Measurements from ENCODE around the gene CIBAR2.

Gene CIBAR2

DNA sequence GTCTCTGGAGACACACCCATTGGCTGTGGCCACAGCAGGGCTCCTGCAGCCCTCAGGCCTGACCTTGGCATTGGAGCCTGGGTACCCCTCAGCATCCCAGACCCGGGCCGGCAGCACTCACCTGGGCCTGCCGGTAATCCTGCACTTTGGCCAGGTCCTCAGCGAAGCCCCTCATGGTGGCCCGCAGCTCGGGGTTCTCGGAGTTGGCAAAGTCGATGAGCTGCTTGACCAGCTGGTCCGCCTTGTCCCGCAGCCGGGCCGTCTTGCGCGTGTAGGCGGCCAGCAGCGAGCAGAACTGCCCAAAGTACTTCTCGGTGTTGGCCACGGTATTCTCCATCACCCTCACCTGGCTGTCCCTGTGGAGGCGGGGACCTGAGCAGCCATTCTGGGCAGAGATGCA lies 2.2 kb downstream of the CIBAR2 start:
- 0 out of 2 replicates have a peak, but pooled peaks cover 4% of the 10 kb centered on the region for H3K4me1 ChIP-seq (ENCODE audit: insufficient read depth, low read length)
- no peak overlapping the region for H3K27ac ChIP-seq (ENCODE audit: low read depth, low read length)
- H3K27me3 ChIP-seq (ENCODE audit: insufficient read depth, low read length) = no peaks in the 10 kb centered on the region
- no peak overlapping the region for H3K4me3 ChIP-seq (ENCODE audit: low read length)
- no peak overlapping the region for H3K9ac ChIP-seq (ENCODE audit: low read depth, low read length)
- 96% methylated on average over 19 of the region's 19 CpGs for WGBS
- no peaks in the 10 kb centered on the region for H3K9me3 ChIP-seq (ENCODE audit: insufficient read depth, low read depth, low read length)
- no peaks in the 10 kb centered on the region for H3K36me3 ChIP-seq (ENCODE audit: insufficient read depth, low read length)

DNA sequence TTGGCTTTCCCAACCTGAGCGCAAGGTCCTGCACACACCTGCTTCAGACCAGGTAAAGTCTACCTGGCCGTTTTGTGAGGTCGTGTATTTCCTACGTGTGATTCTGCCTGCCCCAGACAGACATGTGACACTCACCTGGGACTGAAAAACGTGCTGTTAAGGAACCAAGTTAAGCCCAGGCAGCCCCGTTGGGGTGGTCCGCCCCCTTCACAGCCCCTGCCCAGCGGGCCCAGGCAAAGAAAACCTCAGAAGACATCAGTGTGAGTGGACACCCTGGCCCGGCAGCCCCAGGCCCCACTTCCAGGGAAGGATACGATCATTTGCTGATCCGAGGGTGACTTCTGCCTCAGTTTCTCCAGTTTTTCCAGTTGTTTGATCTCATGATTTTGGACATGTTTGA lies 4.7 kb downstream of the CIBAR2 start:
- 0 out of 2 replicates have a peak, but pooled peaks cover 2% of the 10 kb centered on the region for H3K4me1 ChIP-seq (ENCODE audit: insufficient read depth, low read length)
- H3K27me3 ChIP-seq (ENCODE audit: insufficient read depth, low read length) = no peaks in the 10 kb centered on the region
- no peaks in the 10 kb centered on the region for H3K36me3 ChIP-seq (ENCODE audit: insufficient read depth, low read length)
- no peak overlapping the region for H3K27ac ChIP-seq (ENCODE audit: low read depth, low read length)
- H3K9me3 ChIP-seq (ENCODE audit: insufficient read depth, low read depth, low read length) = no peaks in the 10 kb centered on the region
- no peak overlapping the region for H3K9ac ChIP-seq (ENCODE audit: low read depth, low read length)
- 90% methylated on average over 11 of the region's 11 CpGs for WGBS
- H3K4me3 ChIP-seq (ENCODE audit: low read length) = no peak overlapping the region

DNA sequence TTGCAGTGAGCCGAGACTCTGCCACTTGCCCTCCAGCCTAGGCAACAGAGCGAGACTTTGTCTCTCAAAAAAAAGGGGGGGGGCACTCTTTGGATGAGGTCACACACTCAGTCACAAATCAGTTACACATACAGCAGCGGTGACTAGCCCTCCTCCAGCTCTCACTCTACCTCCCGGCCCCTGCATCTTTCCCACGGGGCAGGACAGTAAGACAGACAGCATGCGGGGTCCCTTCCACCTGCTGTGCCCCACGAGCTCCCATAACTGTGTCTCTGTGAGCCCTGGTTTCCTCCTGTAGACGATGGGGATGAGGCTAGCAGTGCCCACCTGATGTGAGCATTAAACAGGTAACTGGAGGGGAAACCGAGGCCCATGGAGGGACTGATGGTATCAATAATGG lies 5.2 kb downstream of the CIBAR2 start:
- Histone ChIP-seq H3K4me3 (ENCODE audit: low read length) (no peak overlapping the region), H3K27me3 (ENCODE audit: insufficient read depth, low read length) (no peaks in the 10 kb centered on the region), H3K9me3 (ENCODE audit: insufficient read depth, low read depth, low read length) (no peaks in the 10 kb centered on the region), H3K27ac (ENCODE audit: low read depth, low read length) (no peak overlapping the region), H3K36me3 (ENCODE audit: insufficient read depth, low read length) (no peaks in the 10 kb centered on the region), H3K9ac (ENCODE audit: low read depth, low read length) (no peak overlapping the region), H3K4me1 (ENCODE audit: insufficient read depth, low read length) (no peaks in the 10 kb centered on the region)
- WGBS = 93% methylated on average over 9 of the region's 9 CpGs

DNA sequence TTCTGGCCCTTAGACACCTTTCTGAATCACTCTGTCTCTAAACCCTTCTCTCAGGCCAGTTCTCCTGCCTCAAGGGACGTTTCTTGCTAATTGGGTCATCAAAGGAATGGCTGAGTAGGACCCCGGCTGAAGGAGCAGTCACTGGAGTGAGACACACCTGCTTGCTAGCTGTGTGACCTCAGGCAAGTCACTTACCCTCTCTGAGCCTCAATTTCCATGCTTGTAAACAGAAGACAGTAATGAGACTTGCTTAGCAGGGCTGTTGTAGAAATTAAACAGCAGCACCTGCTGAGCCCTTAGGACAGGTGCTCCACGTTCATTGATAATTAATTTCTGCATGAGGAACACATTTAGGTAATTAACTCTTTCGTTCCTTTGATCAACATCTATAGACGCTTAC lies 6.8 kb downstream of the CIBAR2 start:
- H3K36me3 ChIP-seq (ENCODE audit: insufficient read depth, low read length) = no peaks in the 10 kb centered on the region
- no peaks in the 10 kb centered on the region for H3K4me1 ChIP-seq (ENCODE audit: insufficient read depth, low read length)
- no peak overlapping the region for H3K27ac ChIP-seq (ENCODE audit: low read depth, low read length)
- no peak overlapping the region for H3K9ac ChIP-seq (ENCODE audit: low read depth, low read length)
- no peaks in the 10 kb centered on the region for H3K9me3 ChIP-seq (ENCODE audit: insufficient read depth, low read depth, low read length)
- H3K27me3 ChIP-seq (ENCODE audit: insufficient read depth, low read length) = no peaks in the 10 kb centered on the region
- WGBS = 91% methylated on average over 5 of the region's 5 CpGs
- no peak overlapping the region for H3K4me3 ChIP-seq (ENCODE audit: low read length)

DNA sequence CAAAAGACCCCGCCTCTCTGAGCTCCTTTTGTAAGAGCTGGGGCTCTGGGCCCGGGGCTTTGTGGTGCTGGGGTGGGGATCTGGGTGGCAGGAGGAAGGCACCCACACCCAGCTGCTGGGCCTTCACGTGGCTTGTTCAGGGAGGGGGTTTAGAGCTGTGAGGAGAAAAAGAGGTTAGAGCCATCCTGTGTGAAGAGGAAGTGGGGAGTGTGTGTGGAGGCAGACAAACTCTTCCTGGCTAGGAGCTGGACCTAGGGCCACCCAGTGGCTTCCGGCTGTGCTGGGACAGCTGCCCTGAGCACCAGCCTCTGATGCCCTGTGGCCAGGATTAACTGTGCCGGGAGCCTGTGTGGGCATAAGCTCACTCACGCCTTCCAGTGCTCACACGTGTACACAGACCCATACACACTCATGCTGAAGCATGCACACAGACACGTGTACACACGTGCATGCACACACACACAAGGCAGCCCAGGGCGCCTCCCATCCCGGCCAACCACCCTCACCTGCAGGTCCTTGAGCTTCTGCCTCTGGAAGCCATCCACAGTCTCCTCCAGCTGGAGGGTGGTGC lies 7.4 kb downstream of the CIBAR2 start:
- Histone ChIP-seq H3K27ac (ENCODE audit: low read depth, low read length) (no peak overlapping the region), H3K4me3 (ENCODE audit: low read length) (no peak overlapping the region), H3K4me1 (ENCODE audit: insufficient read depth, low read length) (no peaks in the 10 kb centered on the region), H3K9ac (ENCODE audit: low read depth, low read length) (no peak overlapping the region), H3K27me3 (ENCODE audit: insufficient read depth, low read length) (no peaks in the 10 kb centered on the region), H3K36me3 (ENCODE audit: insufficient read depth, low read length) (no peaks in the 10 kb centered on the region), H3K9me3 (ENCODE audit: insufficient read depth, low read depth, low read length) (no peaks in the 10 kb centered on the region)
- WGBS = 88% methylated on average over 10 of the region's 11 CpGs

DNA sequence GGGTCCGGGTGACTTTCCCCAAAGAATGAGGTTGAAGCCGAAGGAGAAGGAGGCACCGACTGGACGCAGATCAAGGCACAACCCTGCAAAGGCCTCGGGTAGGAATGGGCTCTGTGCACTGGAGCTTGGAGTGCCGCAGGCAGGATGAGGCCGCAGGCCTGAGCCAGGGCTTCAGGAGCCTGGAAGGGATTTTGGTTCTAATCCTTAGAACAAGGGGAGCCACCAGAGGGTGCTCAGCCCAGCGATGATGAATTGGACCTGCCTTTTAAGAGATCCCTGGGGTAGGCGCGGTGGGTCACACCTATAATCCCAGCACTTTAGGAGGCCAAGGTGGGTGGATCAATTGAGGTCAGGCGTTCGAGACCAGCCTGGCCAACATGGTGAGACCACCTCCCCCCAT lies 8.1 kb downstream of the CIBAR2 start:
- H3K27ac ChIP-seq (ENCODE audit: low read depth, low read length) = no peak overlapping the region
- H3K4me3 ChIP-seq (ENCODE audit: low read length) = no peak overlapping the region
- no peaks in the 10 kb centered on the region for H3K4me1 ChIP-seq (ENCODE audit: insufficient read depth, low read length)
- H3K9ac ChIP-seq (ENCODE audit: low read depth, low read length) = no peak overlapping the region
- no peaks in the 10 kb centered on the region for H3K9me3 ChIP-seq (ENCODE audit: insufficient read depth, low read depth, low read length)
- WGBS = 80% methylated on average over 12 of the region's 12 CpGs
- H3K36me3 ChIP-seq (ENCODE audit: insufficient read depth, low read length) = no peaks in the 10 kb centered on the region
- H3K27me3 ChIP-seq (ENCODE audit: insufficient read depth, low read length) = no peaks in the 10 kb centered on the region

DNA sequence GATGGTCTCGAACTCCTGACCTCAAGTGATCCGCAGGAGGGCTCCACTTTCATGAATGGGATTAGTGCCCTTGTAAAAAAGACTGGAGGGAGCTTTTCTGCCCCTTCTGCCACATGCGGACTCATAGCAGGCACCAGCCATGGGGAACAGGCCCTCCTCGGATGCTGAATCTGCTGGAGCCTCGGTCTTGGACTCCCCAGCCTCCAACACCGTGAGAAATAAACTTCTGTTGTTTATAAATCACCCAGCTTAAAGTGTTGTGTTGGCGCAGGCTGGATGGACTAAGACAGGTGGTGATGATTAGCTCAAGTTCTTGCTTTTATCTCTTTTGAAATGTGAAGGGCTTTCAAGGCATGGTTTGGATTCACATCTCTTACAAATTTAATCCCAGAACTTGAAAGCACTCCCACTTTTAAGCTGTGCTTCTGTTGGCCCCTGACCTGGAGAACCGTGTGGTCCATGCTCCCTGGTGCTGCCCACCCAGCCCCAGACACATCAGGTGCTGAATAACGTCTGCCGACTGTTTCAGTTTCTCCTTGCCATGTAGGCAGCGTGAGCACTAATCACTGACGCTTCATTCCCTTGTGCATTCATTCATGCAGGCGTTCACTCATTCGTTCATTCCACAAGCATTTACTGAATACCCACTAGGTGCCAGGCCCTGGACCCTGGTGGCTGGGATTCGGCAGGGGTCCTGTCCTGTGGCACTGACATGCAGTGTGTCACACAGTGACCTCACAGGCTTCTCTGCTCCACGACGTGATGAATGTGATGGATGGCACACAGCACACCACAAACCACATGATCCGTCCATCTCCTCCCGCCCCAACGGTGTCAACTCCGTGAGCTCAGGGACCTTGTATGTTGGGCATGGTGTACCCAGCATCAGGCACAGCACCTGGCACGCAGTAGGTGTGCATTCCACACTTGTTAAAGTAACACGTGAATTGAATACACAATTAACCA lies 8.9 kb downstream of the CIBAR2 start:
- no peaks in the 10 kb centered on the region for H3K27me3 ChIP-seq (ENCODE audit: insufficient read depth, low read length)
- 92% methylated on average over 23 of the region's 23 CpGs for WGBS
- H3K9me3 ChIP-seq (ENCODE audit: insufficient read depth, low read depth, low read length) = no peaks in the 10 kb centered on the region
- H3K36me3 ChIP-seq (ENCODE audit: insufficient read depth, low read length) = no peaks in the 10 kb centered on the region
- H3K27ac ChIP-seq (ENCODE audit: low read depth, low read length) = no peak overlapping the region
- no peaks in the 10 kb centered on the region for H3K4me1 ChIP-seq (ENCODE audit: insufficient read depth, low read length)
- no peak overlapping the region for H3K4me3 ChIP-seq (ENCODE audit: low read length)
- no peak overlapping the region for H3K9ac ChIP-seq (ENCODE audit: low read depth, low read length)

DNA sequence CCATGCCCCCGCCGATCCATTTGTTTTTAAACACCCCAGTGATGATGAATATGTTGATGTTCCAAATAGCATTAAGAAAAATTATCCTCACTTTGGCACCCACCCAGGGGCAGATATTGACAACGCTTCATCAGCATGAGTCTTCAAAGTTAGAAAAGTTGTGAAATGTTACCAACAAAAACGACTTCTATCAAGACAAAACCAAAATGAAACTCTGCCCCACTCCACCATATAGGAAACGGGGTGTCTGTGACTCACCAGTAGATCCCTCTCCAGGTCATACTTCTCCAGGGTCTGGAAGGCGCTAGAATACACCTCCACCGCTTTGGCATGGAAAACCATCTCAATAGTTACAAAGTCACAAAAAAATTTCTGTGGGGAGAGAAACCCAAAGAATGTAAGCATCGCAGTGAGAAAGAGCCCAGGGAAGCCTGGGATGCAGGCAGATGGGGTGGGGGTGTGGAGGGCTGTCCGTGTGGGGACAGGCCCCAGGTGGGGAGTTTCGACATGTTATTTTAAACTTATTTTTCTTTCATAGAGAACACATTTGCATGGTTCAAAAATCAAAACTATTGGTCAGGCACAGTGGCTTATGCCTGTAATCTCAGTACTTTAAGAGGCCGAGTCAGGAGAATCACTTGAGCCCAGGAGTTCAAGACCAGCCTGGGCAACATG lies 10.2 kb downstream of the CIBAR2 start:
- 92% methylated on average over 10 of the region's 11 CpGs for WGBS

DNA sequence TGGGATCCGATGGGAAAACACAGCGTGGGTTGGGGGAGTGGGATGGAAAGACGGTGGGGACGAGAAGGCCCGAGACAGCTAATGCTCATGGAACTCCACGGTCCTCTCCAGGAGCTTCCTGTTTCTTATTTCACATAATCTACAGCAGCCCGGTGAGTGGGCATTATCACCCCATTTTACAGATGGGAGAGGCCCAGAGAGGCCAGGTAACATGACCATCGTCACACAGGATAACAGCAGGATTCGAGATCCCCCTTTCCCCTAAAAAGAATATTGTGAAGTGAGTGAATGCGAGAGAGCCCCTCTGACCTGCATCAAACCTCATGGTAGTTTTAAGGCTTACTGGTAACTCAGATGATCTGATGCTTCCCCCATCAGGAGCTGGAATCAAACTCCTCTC lies 12.0 kb downstream of the CIBAR2 start:
- Histone ChIP-seq H3K4me3 (ENCODE audit: low read length) (no peak overlapping the region), H3K9ac (ENCODE audit: low read depth, low read length) (no peak overlapping the region), H3K27me3 (ENCODE audit: insufficient read depth, low read length) (no peaks in the 10 kb centered on the region), H3K36me3 (ENCODE audit: insufficient read depth, low read length) (no peaks in the 10 kb centered on the region), H3K27ac (ENCODE audit: low read depth, low read length) (no peak overlapping the region), H3K9me3 (ENCODE audit: insufficient read depth, low read depth, low read length) (no peaks in the 10 kb centered on the region), H3K4me1 (ENCODE audit: insufficient read depth, low read length) (no peaks in the 10 kb centered on the region)
- 93% methylated on average over 10 of the region's 10 CpGs for WGBS

More for the DNA sequence above, 10.2 kb downstream of the CIBAR2 start:
- no peaks in the 10 kb centered on the region for H3K27me3 ChIP-seq (ENCODE audit: insufficient read depth, low read length)
- no peaks in the 10 kb centered on the region for H3K36me3 ChIP-seq (ENCODE audit: insufficient read depth, low read length)
- H3K9ac ChIP-seq (ENCODE audit: low read depth, low read length) = no peak overlapping the region
- no peak overlapping the region for H3K27ac ChIP-seq (ENCODE audit: low read depth, low read length)
- H3K4me1 ChIP-seq (ENCODE audit: insufficient read depth, low read length) = no peaks in the 10 kb centered on the region
- H3K4me3 ChIP-seq (ENCODE audit: low read length) = no peak overlapping the region
- no peaks in the 10 kb centered on the region for H3K9me3 ChIP-seq (ENCODE audit: insufficient read depth, low read depth, low read length)

DNA sequence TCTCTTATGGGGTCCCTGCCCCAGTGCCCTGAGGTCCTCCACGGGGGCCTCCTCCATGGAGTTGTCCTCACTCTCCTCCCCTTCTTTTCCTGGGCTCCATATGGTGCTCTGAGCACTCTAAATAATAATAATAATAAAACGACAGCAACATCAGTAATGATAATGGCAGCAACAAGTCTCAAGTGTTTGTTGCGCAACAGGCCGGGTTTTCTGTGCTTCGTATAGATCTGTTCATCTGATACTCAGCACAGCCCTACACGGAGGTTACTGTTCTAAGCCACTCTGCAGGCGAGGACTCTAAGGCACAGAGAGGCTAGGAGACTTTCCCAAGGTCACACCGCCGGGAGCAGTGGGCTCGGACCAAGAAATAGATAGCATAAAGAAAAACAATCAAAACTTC lies 13.7 kb downstream of the CIBAR2 start:
- H3K27ac ChIP-seq (ENCODE audit: low read depth, low read length) = no peak overlapping the region
- H3K9me3 ChIP-seq (ENCODE audit: insufficient read depth, low read depth, low read length) = no peaks in the 10 kb centered on the region
- WGBS = 91% methylated on average over 10 of the region's 10 CpGs
- no peak overlapping the region for H3K4me3 ChIP-seq (ENCODE audit: low read length)
- no peak overlapping the region for H3K9ac ChIP-seq (ENCODE audit: low read depth, low read length)
- H3K36me3 ChIP-seq (ENCODE audit: insufficient read depth, low read length) = no peaks in the 10 kb centered on the region
- no peaks in the 10 kb centered on the region for H3K4me1 ChIP-seq (ENCODE audit: insufficient read depth, low read length)
- no peaks in the 10 kb centered on the region for H3K27me3 ChIP-seq (ENCODE audit: insufficient read depth, low read length)

DNA sequence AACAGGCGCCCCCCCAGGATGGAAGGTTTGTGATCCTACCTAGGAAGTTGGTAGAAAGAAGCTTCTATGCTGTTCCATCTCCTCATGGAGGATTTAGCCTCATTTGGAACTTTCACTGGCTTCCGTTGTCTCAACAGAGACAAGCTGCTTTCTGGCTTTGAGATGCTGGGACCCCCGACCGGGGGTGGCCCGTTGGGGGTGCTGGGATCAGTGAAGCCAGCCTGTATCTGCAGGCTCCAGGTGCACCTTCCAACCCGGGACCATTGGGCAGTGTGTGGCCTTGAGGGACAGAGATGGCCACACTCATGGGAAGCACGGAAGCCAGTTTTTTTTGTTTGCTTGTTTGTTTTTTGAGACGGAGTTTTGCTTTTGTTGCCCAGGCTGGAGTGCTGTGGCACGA lies 15.4 kb downstream of the CIBAR2 start:
- no peak overlapping the region for H3K27ac ChIP-seq (ENCODE audit: low read depth, low read length)
- no peak overlapping the region for H3K4me3 ChIP-seq (ENCODE audit: low read length)
- no peak overlapping the region for H3K9ac ChIP-seq (ENCODE audit: low read depth, low read length)
- H3K9me3 ChIP-seq (ENCODE audit: insufficient read depth, low read depth, low read length) = no peaks in the 10 kb centered on the region
- H3K4me1 ChIP-seq (ENCODE audit: insufficient read depth, low read length) = no peaks in the 10 kb centered on the region
- H3K27me3 ChIP-seq (ENCODE audit: insufficient read depth, low read length) = no peaks in the 10 kb centered on the region
- 91% methylated on average over 9 of the region's 9 CpGs for WGBS
- no peaks in the 10 kb centered on the region for H3K36me3 ChIP-seq (ENCODE audit: insufficient read depth, low read length)

Measured in HUES64 (cell line).